ENCODE data around the gene OR52B2.

The OR52B2 gene

GRCh38 chr11:6170226-6170625 is at the start of gene OR52B2:
TSS of gene OR52B2 (minus strand) at chr11:6170326. CDS start at chr11:6170326, 0 bp downstream.
- DNase-seq (ENCODE audit: low spot score) = no peak

DNA sequence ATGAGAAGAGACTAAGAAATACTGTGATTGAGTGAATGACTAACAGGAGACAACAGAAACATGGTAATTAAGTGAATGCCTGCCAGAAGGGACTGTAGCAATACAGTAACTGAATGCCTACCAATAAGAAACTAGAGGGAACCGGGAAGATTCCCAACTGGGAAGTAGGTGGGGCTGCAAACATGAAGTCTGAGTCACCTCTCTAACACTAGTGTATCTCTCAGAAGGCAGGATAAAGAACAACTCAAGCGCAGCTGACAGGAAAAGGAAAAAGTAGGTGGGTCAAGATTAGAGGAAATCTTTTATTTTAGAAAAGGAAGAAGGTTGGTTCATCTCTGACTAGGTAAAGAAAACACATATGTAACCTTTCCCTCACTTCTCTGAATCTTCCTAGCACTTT is 49.2 kb upstream of the OR52B2 start:
- peak; percentile 23 for DNase-seq (ENCODE audit: low spot score)

GRCh38 chr11:6217722-6218121 is 47.6 kb upstream of the OR52B2 start:
- DNase-seq (ENCODE audit: low spot score) = no peak

- no peak for DNase-seq (ENCODE audit: low spot score)
Observed at GRCh38 chr11:6216501-6216900, 46.4 kb upstream of the OR52B2 start.

- no peak for DNase-seq (ENCODE audit: low spot score)
Observed at GRCh38 chr11:6214530-6214929, 44.4 kb upstream of the OR52B2 start.

DNA sequence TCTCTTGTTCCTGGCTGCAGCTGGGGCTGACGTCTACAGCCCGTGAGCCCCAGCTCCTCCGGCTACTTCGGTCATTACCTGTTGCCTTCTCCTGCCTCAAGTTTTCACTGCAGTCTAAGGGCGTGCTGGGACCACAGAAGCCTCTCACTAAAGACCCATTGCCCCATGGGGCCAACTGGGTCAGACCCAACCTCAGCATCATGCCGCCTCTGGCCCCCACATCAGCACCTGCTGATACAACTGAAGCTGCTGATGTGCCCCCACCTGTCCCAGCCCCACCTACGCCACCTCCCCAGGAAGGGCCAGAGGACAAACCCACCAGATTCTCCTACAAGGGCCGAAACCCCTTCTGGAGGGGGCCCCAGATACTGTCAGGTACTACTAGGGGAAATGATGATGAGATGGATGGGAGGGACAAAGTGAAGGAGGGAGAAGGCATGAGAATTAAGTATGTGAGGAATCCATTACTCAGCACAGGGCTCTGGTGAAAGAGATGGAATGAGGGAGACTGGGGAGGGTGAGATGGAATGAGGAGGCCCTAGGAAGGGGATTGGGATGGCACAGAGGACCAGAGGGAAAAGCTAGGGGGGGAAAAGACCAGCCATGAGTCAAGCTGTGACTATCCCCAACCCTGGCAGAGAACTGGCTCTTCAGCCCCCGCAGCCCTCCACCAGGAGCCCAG is 40.3 kb upstream of the OR52B2 start:
- no peak for DNase-seq (ENCODE audit: low spot score)

- no peak for DNase-seq (ENCODE audit: low spot score)
Observed at GRCh38 chr11:6209801-6210200, 39.7 kb upstream of the OR52B2 start.

DNA sequence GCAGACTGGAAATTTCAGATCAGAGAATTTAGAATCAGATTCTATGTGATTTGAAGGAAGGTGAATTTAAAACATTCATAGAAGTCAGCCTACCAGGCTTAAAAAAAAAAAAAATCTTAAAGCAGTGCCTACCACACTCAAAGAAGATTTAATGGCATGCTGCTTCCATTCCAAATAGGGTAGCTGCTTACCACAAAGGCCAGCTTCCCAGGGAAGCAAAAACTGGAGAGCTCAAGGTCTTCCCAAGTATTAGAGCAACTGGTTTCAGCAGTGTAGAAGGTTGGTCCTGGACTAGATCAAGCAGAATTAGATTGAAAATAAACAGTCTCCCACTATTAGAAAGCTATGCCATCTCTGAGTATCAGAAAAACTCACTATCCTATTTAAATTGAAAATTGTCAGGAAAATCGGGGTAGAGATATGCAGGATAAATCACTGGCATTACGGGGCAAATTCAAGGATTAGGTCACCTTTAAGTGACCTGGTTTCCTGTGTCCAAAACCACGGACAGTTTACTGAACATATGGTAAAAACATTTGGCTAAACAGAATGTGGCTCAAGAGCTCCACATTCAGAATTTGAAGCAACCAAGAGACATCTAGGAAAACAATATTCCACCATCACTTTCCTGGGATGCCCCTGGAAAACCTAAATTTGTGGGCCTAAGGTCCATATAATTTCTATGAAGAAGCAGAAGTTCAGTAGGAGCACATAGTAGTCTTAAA is 36.5 kb upstream of the OR52B2 start:
- DNase-seq (ENCODE audit: low spot score) = no peak

- no peak for DNase-seq (ENCODE audit: low spot score)
Observed at GRCh38 chr11:6205366-6205765, 35.2 kb upstream of the OR52B2 start, which contains the start of gene C11orf42. TSS of gene C11orf42 (plus strand) at chr11:6205557. CDS start at chr11:6205616, 59 bp downstream.

DNA sequence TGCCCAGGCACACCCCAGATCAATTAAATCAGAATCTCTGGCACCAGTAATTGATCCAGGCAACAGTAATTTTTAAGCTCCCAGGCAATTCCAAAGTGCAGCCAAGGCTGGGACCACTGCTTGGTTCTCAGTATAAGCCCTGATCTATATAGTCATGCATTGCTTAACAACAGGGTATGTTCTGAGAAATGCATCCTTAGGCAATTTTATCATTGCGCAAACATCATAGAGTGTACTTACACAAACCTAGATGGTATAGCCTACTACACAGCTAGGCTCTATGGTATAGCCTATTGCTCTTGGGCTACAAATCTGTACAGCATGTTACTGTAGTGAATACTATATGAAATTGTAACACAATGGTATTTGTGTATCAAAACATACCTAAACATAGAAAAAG is 34.6 kb upstream of the OR52B2 start:
- no peak for DNase-seq (ENCODE audit: low spot score)

DNA sequence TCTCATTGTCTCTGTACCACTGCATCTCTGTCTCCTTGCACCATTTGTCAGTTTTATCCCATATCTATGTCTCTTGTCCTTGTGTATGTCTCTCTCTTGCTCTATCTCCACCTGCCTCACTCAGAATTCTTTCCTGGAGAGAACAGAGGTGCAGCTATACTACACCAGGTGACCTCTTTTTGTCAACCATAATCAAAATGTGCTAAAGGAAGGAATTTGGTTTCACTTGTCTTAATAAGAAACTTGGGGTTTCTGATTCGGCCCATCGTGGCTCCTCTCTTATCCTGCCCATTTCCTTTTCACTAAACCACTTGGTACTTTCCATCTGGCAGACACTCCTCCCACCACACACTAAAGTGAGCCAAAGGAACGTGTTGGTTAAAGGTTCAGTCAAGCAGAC is 33.2 kb upstream of the OR52B2 start:
- no peak for DNase-seq (ENCODE audit: low spot score)

DNA sequence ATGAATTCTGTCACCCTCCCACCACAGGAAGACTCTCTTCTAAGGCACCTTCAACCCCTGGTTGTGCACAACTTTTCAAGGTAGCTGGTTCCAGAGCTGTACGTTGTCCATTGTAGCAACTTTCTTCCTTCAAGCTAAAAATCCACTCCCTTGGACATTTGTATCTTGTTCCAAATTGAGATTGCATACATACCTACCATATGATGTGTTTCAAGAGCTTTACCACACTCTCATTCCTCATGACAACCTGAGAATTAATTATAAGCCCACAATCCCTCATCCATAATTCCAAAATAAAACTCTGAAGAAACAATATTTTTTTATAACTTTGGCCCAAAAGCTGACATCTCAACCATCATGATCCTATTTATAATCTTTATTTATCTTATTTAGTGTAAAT is 31.9 kb upstream of the OR52B2 start:
- DNase-seq (ENCODE audit: low spot score) = no peak

DNA sequence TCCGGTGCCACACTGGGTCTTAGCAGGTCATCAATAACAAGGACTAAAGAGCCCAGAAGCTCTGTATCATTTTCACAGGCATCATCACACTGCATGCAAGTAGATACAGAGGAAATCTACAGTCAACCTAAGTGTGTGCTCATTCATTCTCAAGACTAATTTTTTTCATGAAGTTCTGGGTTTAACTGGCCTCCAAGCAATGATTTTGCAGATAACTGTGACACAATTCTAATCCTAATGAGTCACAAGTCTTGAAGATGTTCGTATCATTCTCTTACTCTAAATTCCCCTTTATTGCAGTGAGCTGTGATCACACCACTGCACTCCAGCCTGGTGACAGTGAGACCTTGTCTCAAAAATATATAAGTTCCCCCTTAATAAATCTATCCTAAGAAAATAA is 31.4 kb upstream of the OR52B2 start:
- no peak for DNase-seq (ENCODE audit: low spot score)

- no peak for DNase-seq (ENCODE audit: low spot score)
Observed at GRCh38 chr11:6200975-6201374, 30.8 kb upstream of the OR52B2 start.

GRCh38 chr11:6199174-6199810 is 29.2 kb upstream of the OR52B2 start, which contains the start of gene OR52W1:
TSS of gene OR52W1 (plus strand) at chr11:6199224. CDS start at chr11:6199224, 0 bp downstream.
- no peak for DNase-seq (ENCODE audit: low spot score)

- no peak for DNase-seq (ENCODE audit: low spot score)
Observed at GRCh38 chr11:6197466-6198200, 27.5 kb upstream of the OR52B2 start.

- DNase-seq (ENCODE audit: low spot score) = no peak
Observed at GRCh38 chr11:6196396-6196795, 26.3 kb upstream of the OR52B2 start.

- no peak for DNase-seq (ENCODE audit: low spot score)
Observed at GRCh38 chr11:6194065-6194581, 24.0 kb upstream of the OR52B2 start.

- no peak for DNase-seq (ENCODE audit: low spot score)
Observed at GRCh38 chr11:6191742-6192141, 21.6 kb upstream of the OR52B2 start.

- no peak for DNase-seq (ENCODE audit: low spot score)
Observed at GRCh38 chr11:6175440-6175839, 5.3 kb upstream of the OR52B2 start.

DNA sequence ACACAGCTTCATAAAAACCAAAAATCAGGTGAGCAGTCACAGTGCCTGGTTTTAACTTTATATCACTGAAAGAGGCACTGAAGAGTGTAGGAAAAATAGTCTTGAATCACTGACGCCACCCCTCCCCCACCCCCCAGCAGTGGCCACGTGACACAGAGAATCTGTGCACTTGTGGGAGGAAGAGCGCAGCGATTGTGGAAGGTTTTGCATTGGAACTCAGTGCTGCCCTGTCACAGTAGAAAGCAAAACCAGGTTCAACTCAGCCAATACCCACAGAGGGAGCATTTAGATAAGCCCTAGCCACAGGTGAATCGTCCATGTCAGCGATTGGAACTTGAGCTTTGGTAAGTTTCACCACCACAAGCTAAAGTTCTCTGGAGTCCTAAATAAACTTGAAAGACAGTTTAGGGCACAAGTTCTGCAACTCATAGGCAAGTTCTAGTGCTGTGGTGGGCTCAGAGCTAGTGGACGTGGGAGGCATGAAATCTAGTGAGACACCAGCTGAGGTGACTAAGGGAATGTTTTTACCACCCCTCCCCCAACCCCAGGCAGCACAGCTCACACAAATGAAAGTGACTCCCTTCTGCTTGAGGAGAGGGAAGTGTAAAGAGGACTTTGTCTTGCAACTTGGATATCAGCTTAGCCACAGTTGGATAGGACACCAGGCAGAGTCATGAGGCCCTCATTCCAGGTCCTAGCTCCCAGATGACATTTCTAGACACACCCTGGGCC is 13.3 kb downstream of the OR52B2 start:
- DNase-seq (ENCODE audit: low spot score) = no peak

All from LoVo (cell line).